Endothelial cell of umbilical vein (primary cell): ENCODE data around the gene PRDM16. TPM values are rescaled to one million over a fixed set of nuclear protein-coding genes. Genes with fewer than 3 reads are reported as not detected.

Experiments
- BruUV-seq: library from RNA; stranded (reverse); fragments of 400-500 nt; replicated peaks from 2 replicates; lab custom pipeline; 2021; lab: Mats Ljungman, UMichigan
- CTCF ChIA-PET: fragments of 300-600, 350-600 bp; sonication (Branson Sonifier 250); formaldehyde crosslinking; loops from one replicate; lab custom pipeline; 2021; ENCODE audit warnings: antibody characterized with exemption, inconsistent platforms; lab: Charles Lee
- POLR2A ChIA-PET: fragments of 300-600, 350-600 bp; sonication (Branson Sonifier 250); formaldehyde crosslinking; loops from one replicate; lab custom pipeline; 2021; ENCODE audit warnings: antibody characterized with exemption, inconsistent platforms; lab: Charles Lee
- DNase-seq: peaks from one replicate; pipeline ENCODE4 v3.0.0-alpha.2; 2011; ENCODE audit warnings: low read depth, low spot score
- FAIRE-seq: peaks from 2 replicates; lab custom pipeline; 2011; peaks lifted over from hg19 to GRCh38; lab: Jason Lieb, UNC
- H2AFZ ChIP-seq: 2 replicates; pipeline ENCODE4 v1.6.0; 2012; ENCODE audit warnings: low read depth, low read length, control low read depth, inconsistent platforms
- H3K27ac ChIP-seq: 2 replicates; pipeline ENCODE4 v1.5.1; 2011; ENCODE audit warnings: low read depth, mild to moderate bottlenecking, control low read depth, low read length, moderate library complexity; ENCODE audit not compliant: insufficient read depth
- H3K27me3 ChIP-seq, 2 experiments: 2 replicates each; pipeline versions ENCODE4 v1.6.0 to v1.6.1; 2011; ENCODE audit warnings: low read length in 2 of 2, mixed read lengths in 1 of 2; ENCODE audit not compliant: control insufficient read depth in 2 of 2, insufficient read depth in 2 of 2
- H3K36me3 ChIP-seq, 2 experiments: 2 replicates in 1 of 2; 3 replicates in 1 of 2; pipeline ENCODE4 v1.5.1; 2011; ENCODE audit warnings: low read length in 2 of 2, mild to moderate bottlenecking in 1 of 2, moderate library complexity in 1 of 2; ENCODE audit not compliant: control insufficient read depth in 2 of 2, insufficient read depth in 2 of 2; ENCODE audit errors: extremely low read depth in 1 of 2
- H3K4me1 ChIP-seq: 3 replicates; pipeline ENCODE4 v1.5.1; 2011; ENCODE audit warnings: mild to moderate bottlenecking, low read length; ENCODE audit not compliant: control insufficient read depth, insufficient read depth; ENCODE audit errors: extremely low read depth
- H3K4me2 ChIP-seq: 2 replicates; pipeline ENCODE4 v1.6.1; 2011; ENCODE audit warnings: low read length, control low read depth, mixed read lengths; ENCODE audit not compliant: insufficient read depth
- H3K4me3 ChIP-seq, 3 experiments: fragments of 200-600 bp in 1 of 3; sonication (generic), shearing (Covaris generic) in 1 of 3; replicated peaks in 1 of 3; 2 replicates each; pipeline ENCODE4 v1.5.1; 2011 to 2016; ENCODE audit warnings: control low read depth in 3 of 3, low read length in 3 of 3, mild to moderate bottlenecking in 2 of 3, inconsistent platforms in 1 of 3, low read depth in 1 of 3, moderate library complexity in 1 of 3; ENCODE audit not compliant: insufficient read depth in 1 of 3
- H3K79me2 ChIP-seq: 2 replicates; pipeline ENCODE4 v1.6.0; 2012; ENCODE audit warnings: low read length, inconsistent platforms; ENCODE audit not compliant: control insufficient read depth, insufficient read depth
- H3K9ac ChIP-seq: replicated peaks from 2 replicates; pipeline ENCODE3; 2011; ENCODE audit warnings: low read length, control low read depth; ENCODE audit not compliant: insufficient read depth; ENCODE audit errors: extremely low read depth
- H3K9me1 ChIP-seq: replicated peaks from 3 replicates; pipeline ENCODE4 v1.6.0; 2011; ENCODE audit warnings: mild to moderate bottlenecking, low read length; ENCODE audit not compliant: control insufficient read depth, insufficient read depth; ENCODE audit errors: extremely low read depth
- H3K9me3 ChIP-seq: replicated peaks from 2 replicates; pipeline ENCODE4 v1.5.1; 2012; ENCODE audit warnings: low read length, inconsistent platforms; ENCODE audit not compliant: control insufficient read depth, insufficient read depth
- H4K20me1 ChIP-seq: replicated peaks from 2 replicates; pipeline ENCODE3; 2011; ENCODE audit warnings: mild to moderate bottlenecking, low read length; ENCODE audit not compliant: control insufficient read depth, insufficient read depth; ENCODE audit errors: extremely low read depth
- CTCF ChIP-seq, 2 donors: IDR thresholded peaks; 1 replicate in 1 of 2; 2 replicates in 1 of 2; pipeline ENCODE4 v1.5.1; 2011; ENCODE audit warnings: low read length in 2 of 2, mild to moderate bottlenecking in 2 of 2, moderate library complexity in 2 of 2, control low read depth in 1 of 2, inconsistent platforms in 1 of 2, low read depth in 1 of 2; ENCODE audit not compliant: insufficient read depth in 1 of 2; ENCODE audit errors: extremely low read depth in 1 of 2
- EZH2 ChIP-seq: IDR thresholded peaks from 2 replicates; pipeline ENCODE4 v1.6.1; 2012; ENCODE audit warnings: borderline replicate concordance, low read depth, mild to moderate bottlenecking, moderate library complexity, low read length, inconsistent platforms; ENCODE audit not compliant: severe bottlenecking
- FOS ChIP-seq: IDR thresholded peaks from 2 replicates; pipeline ENCODE4 v1.6.1; 2011; ENCODE audit warnings: mild to moderate bottlenecking, low read length, moderate library complexity, borderline replicate concordance; ENCODE audit not compliant: insufficient read depth
- GATA2 ChIP-seq: IDR thresholded peaks from 2 replicates; pipeline ENCODE4 v1.7.0; 2011; ENCODE audit warnings: low read depth, mild to moderate bottlenecking, moderate library complexity, mixed read lengths, low read length; ENCODE audit not compliant: insufficient read length, insufficient read depth
- JUN ChIP-seq: IDR thresholded peaks from 2 replicates; pipeline ENCODE4 v1.6.1; 2011; ENCODE audit warnings: borderline replicate concordance, low read depth; ENCODE audit not compliant: insufficient read length, insufficient read depth
- MAX ChIP-seq: IDR thresholded peaks from 2 replicates; pipeline ENCODE4 v1.6.1; 2011; ENCODE audit not compliant: insufficient read depth, insufficient read length
- MYC ChIP-seq: IDR thresholded peaks from one replicate; pipeline ENCODE4 v1.6.1; 2011; ENCODE audit warnings: mild to moderate bottlenecking, low read depth, low read length
- POLR2A ChIP-seq: IDR thresholded peaks from 2 replicates; pipeline ENCODE4 v1.6.1; 2012; ENCODE audit warnings: low read depth, mild to moderate bottlenecking, control low read depth, low read length
- POLR2AphosphoS5 ChIP-seq: IDR thresholded peaks from 2 replicates; pipeline ENCODE4 v1.6.1; 2012; ENCODE audit warnings: low read depth, mild to moderate bottlenecking, control low read depth, low read length, moderate library complexity; ENCODE audit not compliant: insufficient read depth
- dilution Hi-C: fragments of 300-500 bp; cut with MboI; formaldehyde crosslinking; loops from one replicate; pipeline ENCODE4 v1.15.0; 2019; ENCODE audit warnings: low sequenced_read_pairs; ENCODE audit not compliant: extremely low pct_ligation_motif_present
- intact Hi-C: fragments of 100-400 bp; cut with micrococcal nuclease; formaldehyde crosslinking; loops from one replicate; pipeline ENCODE4 v1.10.0; 2022
- polyA plus RNA-seq, 4 experiments: library from polyadenylated mRNA; depleted of rRNA in 3 of 4; stranded (reverse) in 3 of 4; unstranded in 1 of 4; fragments of >200 nt; gene quantifications; 2 replicates each; pipeline versions ENCODE4 v1.2.1 to v1.2.3, GENCODE V29; 2011 to 2012; ENCODE audit warnings: missing spikeins in 1 of 4
- total RNA-seq: library from RNA; stranded (reverse); gene quantifications from 2 replicates; pipeline ENCODE4 v1.2.3, GENCODE V29; 2021

PRDM16 gene
- total and polyA plus RNA-seq, 2 donors (not counting 3 experiments of a cell fraction or from before 2014, with no cell fraction given) = not detected

GRCh38 chr1:3277623-3278022, 208.6 kb downstream of the PRDM16 start:
- no TSS peak for BruUV-seq
- Histone ChIP-seq H4K20me1 (no peaks in the 10 kb centered on the region), H3K27me3 (no peaks in the 10 kb centered on the region), H3K79me2 (no peaks in the 10 kb centered on the region), H2AFZ (no peak overlapping the region), H3K9me3 (no peaks in the 10 kb centered on the region), H3K4me2 (no peak overlapping the region), H3K36me3 (no peaks in the 10 kb centered on the region), H3K27ac (no peak overlapping the region), H3K9ac (no peak overlapping the region), H3K4me3 (no peak overlapping the region), H3K4me1 (no peaks in the 10 kb centered on the region), H3K9me1 (no peaks in the 10 kb centered on the region)
- FAIRE-seq = no peak
- no peak for DNase-seq
- dilution Hi-C loops (no loop called here), intact Hi-C loops (no loop called here)
- TF ChIP-seq MYC (no peak), POLR2A (no peak), MAX (no peak), GATA2 (no peak), CTCF (IDR thresholded peaks at IDR 0.05; ENCODE audit: extremely low read depth in 1 of 2, insufficient read depth in 1 of 2, low read depth in 1 of 2, low read length in 2 of 2) (no peak), POLR2AphosphoS5 (no peak), EZH2 (no peak), FOS (no peak), JUN (no peak)
- POLR2A ChIA-PET = no interaction called here
- CTCF ChIA-PET = no interaction called here
